HEK293T (cell line): ENCODE data around the gene PRR5.

ENCODE experiments used
- CTCF ChIA-PET: fragments of 350-600 bp; formaldehyde crosslinking; extraction: SDS; loops from one replicate; lab custom pipeline; 2021; ENCODE audit warnings: antibody characterized with exemption, inconsistent platforms; lab: Yijun Ruan, JAX
- POLR2A ChIA-PET: fragments of 350-600 bp; formaldehyde crosslinking; extraction: SDS; loops from one replicate; lab custom pipeline; 2020; ENCODE audit warnings: antibody characterized with exemption, inconsistent platforms; lab: Yijun Ruan, JAX
- DNase-seq: peaks from one replicate; pipeline ENCODE4 v3.0.0; 2012; ENCODE audit warnings: mixed read lengths; ENCODE audit errors: extremely low spot score
- ARNT ChIP-seq: fragments of 450-650 bp; IDR thresholded peaks from 2 replicates; pipeline ENCODE4 v1.6.1; 2017; ENCODE audit warnings: mild to moderate bottlenecking
- BHLHE40 ChIP-seq: fragments of 450-650 bp; IDR thresholded peaks from 2 replicates; pipeline ENCODE4 v1.6.1; 2016; ENCODE audit warnings: mild to moderate bottlenecking, moderate library complexity, borderline replicate concordance
- CTBP1 ChIP-seq: fragments of 450-650 bp; IDR thresholded peaks from 2 replicates; pipeline ENCODE4 v1.6.1; 2016; ENCODE audit warnings: borderline replicate concordance
- ELF4 ChIP-seq: fragments of 450-650 bp; IDR thresholded peaks from 2 replicates; pipeline ENCODE4 v1.6.1; 2017; ENCODE audit warnings: antibody characterized with exemption
- FOXA1 ChIP-seq: fragments of 450-650 bp; IDR thresholded peaks from 2 replicates; pipeline ENCODE4 v1.6.1; 2016; ENCODE audit warnings: mild to moderate bottlenecking
- FOXK2 ChIP-seq: fragments of 450-650 bp; IDR thresholded peaks from 2 replicates; pipeline ENCODE4 v1.6.1; 2016; ENCODE audit warnings: mild to moderate bottlenecking
- FOXM1 ChIP-seq: fragments of 450-650 bp; IDR thresholded peaks from 2 replicates; pipeline ENCODE4 v1.6.1; 2017; ENCODE audit warnings: mild to moderate bottlenecking, borderline replicate concordance
- HDGF ChIP-seq: fragments of 450-650 bp; IDR thresholded peaks from 2 replicates; pipeline ENCODE4 v1.6.1; 2017; ENCODE audit warnings: antibody characterized with exemption, borderline replicate concordance
- L3MBTL2 ChIP-seq: fragments of 450-650 bp; conservative IDR thresholded peaks from 2 replicates; pipeline ENCODE4 v1.6.1; 2016; ENCODE audit warnings: mild to moderate bottlenecking
- LEF1 ChIP-seq: fragments of 450-650 bp; IDR thresholded peaks from 2 replicates; pipeline ENCODE4 v1.6.1; 2017; ENCODE audit warnings: mild to moderate bottlenecking, borderline replicate concordance
- NFRKB ChIP-seq: fragments of 450-650 bp; IDR thresholded peaks from 2 replicates; pipeline ENCODE4 v1.6.1; 2016; ENCODE audit warnings: mild to moderate bottlenecking, moderate library complexity
- PKNOX1 ChIP-seq: fragments of 450-650 bp; IDR thresholded peaks from 2 replicates; pipeline ENCODE4 v1.6.1; 2016
- SP1 ChIP-seq: fragments of 450-650 bp; IDR thresholded peaks from 2 replicates; pipeline ENCODE4 v1.6.1; 2017
- SUZ12 ChIP-seq: fragments of 450-650 bp; IDR thresholded peaks from 2 replicates; pipeline ENCODE4 v1.6.1; 2016; ENCODE audit warnings: mild to moderate bottlenecking
- TARDBP ChIP-seq: fragments of 450-650 bp; IDR thresholded peaks from 2 replicates; pipeline ENCODE4 v1.6.1; 2016
- ZNF384 ChIP-seq: fragments of 450-650 bp; IDR thresholded peaks from 2 replicates; pipeline ENCODE4 v1.6.1; 2016

The PRR5 gene

GRCh38 chr22:44780876-44781449 is 79.0 kb downstream of the PRR5 start:
- CTCF ChIA-PET, result no interaction called here
- POLR2A ChIA-PET, result no interaction called here
- no peak for DNase-seq
- TF ChIP-seq L3MBTL2 (no peak), LEF1 (no peak), ELF4 (no peak), SP1 (no peak)

- no peak for DNase-seq
- no peak for TF ChIP-seq HDGF
- TF ChIP-seq ARNT, result no peak
- TF ChIP-seq NFRKB, result no peak
- TF ChIP-seq PKNOX1, result no peak
- no peak for TF ChIP-seq BHLHE40
- no peak for TF ChIP-seq ELF4
- TF ChIP-seq SP1, result no peak
- TF ChIP-seq L3MBTL2, result no peak
- no peak for TF ChIP-seq FOXA1
- no peak for TF ChIP-seq ZNF384
- TF ChIP-seq FOXK2, result no peak
- no peak for TF ChIP-seq TARDBP
- POLR2A ChIA-PET, result no interaction called here
- CTCF ChIA-PET, result no interaction called here
Measured at GRCh38 chr22:44782363-44782963, 80.5 kb downstream of the PRR5 start.

- CTCF ChIA-PET, result no interaction called here
- POLR2A ChIA-PET, result no interaction called here
- no peak for DNase-seq
- TF ChIP-seq PKNOX1 (no peak), FOXA1 (no peak), TARDBP (no peak), HDGF (no peak), FOXM1 (no peak), ZNF384 (no peak), ARNT (no peak), LEF1 (no peak), SP1 (no peak), ELF4 (no peak), CTBP1 (no peak), FOXK2 (no peak), SUZ12 (no peak), L3MBTL2 (no peak), NFRKB (no peak), BHLHE40 (no peak)
Measured at GRCh38 chr22:44783091-44783490, 81.1 kb downstream of the PRR5 start.

GRCh38 chr22:44783581-44783980 is 81.6 kb downstream of the PRR5 start:
- DNase-seq, result no peak
- ChIA-PET CTCF (no interaction called here), POLR2A (no interaction called here)

GRCh38 chr22:44786136-44786535 is 84.1 kb downstream of the PRR5 start:
- TF ChIP-seq FOXA1, result no peak
- no peak for TF ChIP-seq BHLHE40
- TF ChIP-seq ARNT, result no peak
- no peak for TF ChIP-seq FOXM1
- no peak for TF ChIP-seq TARDBP
- TF ChIP-seq SUZ12, result no peak
- no peak for TF ChIP-seq LEF1
- no peak for TF ChIP-seq L3MBTL2
- TF ChIP-seq ZNF384, result no peak
- no peak for DNase-seq
- CTCF ChIA-PET, result no interaction called here
- POLR2A ChIA-PET, result no interaction called here

More at GRCh38 chr22:44783581-44783980, 81.6 kb downstream of the PRR5 start:
- no peak for TF ChIP-seq ARNT
- TF ChIP-seq CTBP1, result no peak

- CTCF ChIA-PET, result no interaction called here
- TF ChIP-seq ARNT (no peak), FOXM1 (no peak)
- POLR2A ChIA-PET, result no interaction called here
Measured at GRCh38 chr22:44786610-44787009, 84.6 kb downstream of the PRR5 start.

More at GRCh38 chr22:44786610-44787009, 84.6 kb downstream of the PRR5 start:
- DNase-seq, result no peak
